ENCODE measurements around the gene NF2.

NF2 gene

DNA sequence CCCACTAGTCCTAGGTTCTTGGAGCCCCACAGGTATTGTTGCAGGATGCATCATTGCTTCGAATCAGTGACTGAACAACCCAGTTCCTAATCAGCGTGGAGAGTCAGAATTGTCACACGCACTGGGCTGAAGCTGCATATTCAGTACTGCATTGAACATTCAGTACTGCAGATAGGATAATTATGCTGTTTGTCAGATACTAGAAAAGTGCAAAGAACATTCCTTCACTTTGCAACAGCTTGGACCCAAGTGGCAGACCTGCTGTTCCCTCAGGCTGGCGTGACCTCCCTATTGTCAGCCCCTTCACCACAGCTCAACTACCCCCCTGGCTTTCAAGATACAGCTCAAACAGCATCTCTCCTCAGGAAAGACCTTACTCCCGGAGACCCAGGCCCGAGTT lies 27.6 kb downstream of the NF2 start:
- no peak for DNase-seq (ENCODE audit: low read depth, low spot score)

GRCh38 chr22:29631725-29632124 lies 28.3 kb downstream of the NF2 start:
- no peak for DNase-seq (ENCODE audit: low read depth, low spot score)

DNA sequence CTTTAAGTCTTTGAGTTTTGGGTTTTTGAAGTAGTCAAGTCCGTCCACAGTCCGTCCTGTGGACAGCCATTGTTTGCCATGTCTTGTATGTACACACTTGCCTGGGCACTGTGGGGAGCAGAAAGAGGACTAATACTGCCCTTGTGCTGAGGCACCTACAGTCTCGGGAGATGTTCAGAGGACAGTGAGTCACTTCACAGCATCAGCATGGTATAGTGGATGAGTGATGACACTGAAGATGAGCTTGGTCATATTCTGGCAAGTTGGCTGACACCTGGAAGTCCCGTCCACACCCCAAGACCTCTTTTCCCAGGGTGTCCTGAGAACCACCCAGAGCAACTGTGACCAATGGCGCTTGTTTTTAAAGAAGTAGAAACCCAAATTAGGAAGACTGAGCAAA lies 29.2 kb downstream of the NF2 start:
- DNase-seq (ENCODE audit: low read depth, low spot score): no peak

DNA sequence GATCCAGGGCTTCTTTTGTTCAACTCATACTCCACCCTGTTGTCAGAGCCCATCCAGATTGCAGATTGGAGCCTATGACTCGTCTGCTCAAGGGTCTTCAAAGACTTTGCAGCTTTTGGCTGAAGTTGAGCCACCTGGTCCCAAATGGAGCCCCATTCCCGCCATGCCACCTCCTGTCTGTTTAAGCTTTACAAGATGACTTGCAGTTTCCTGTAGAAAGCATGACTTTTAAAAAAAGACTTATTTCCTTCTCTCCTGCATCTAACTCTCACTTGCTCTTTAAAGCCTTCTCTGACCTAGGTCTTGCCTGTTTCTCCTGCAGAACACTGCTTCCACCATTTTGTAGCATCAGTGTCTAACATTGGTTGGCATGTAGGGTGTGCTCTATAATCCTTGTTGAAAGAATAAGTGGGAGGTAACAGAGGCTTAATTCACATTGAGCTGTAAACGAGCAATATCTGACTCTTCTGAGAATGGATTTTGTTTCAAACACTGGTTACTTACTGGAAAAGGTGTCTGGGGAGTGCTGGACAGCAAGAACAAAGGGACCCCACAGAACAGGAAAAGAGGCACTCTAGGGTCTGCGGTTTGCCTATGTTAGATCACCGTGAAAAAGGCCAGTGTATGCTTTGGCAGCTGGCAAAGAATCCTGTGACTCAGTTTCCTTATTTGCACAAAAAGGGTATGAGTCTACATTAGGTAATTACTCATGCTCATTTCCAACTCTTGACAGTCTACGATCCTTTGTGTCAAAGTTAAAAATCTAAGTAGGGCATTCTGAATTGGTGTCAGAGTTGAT lies 30.3 kb downstream of the NF2 start:
- no peak for DNase-seq (ENCODE audit: low read depth, low spot score)

DNA sequence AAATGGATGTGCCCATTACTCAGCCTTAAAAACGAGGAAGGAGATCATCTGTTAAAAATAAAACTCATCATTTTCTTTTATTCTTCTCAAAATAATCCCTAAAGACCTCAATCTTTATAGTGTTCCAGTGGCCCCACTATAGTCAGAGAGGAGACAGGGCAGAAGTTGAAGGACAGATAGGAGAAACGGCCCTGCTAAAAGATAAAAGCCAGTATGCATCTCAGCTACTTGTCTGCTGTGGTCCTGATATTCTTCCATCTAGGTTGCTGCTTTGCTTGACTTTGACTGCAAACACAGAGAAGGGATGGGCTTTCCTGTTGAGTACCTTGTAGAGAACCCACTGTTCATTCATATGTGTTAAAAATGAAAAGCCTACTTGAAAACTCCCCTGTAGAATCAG lies 31.4 kb downstream of the NF2 start:
- no peak for DNase-seq (ENCODE audit: low read depth, low spot score)

DNA sequence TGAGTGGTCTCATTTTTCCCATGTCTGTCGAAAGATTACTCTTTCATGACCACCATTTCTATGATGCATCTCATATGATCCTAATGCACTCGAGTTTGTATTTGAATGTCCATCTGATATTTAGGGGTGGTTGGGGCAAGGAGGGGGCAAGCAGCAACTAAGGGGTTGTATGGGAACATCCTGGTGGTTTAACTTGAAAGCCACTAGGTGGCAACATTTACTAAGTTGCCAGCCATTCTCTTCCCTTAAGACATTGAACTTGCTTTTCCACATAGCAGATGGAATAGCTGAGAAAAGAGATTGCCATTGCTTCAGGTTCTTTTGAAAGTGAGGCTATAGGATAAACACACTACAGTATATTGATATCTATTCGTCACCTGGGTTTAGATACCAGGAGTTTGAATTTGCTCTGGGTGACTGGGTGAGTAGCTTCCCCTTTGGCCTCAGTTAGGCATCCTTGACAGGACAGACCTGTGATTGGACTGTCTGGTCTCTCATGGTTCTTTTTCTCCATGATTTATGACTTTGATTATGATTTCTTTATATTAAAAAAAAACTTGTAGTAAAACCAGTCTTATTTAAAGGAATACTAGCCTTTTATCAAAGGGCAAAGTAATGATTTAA lies 32.4 kb downstream of the NF2 start:
- no peak for DNase-seq (ENCODE audit: low read depth, low spot score)

DNA sequence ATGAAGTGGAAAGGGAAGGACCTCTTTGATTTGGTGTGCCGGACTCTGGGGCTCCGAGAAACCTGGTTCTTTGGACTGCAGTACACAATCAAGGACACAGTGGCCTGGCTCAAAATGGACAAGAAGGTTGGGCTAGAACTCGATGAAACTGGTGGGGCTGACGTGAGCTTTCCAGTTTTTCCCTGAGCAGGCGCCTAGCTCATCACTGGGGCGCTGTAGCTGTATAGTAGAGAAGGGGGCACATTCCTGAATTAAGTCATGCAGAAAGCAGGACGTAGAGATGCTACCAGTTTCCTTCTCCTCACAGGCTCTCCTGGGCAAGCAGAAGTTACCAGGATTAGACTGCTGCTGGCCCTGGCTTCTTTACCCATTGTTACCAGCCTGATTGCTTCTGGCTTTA lies 33.3 kb downstream of the NF2 start:
- no peak for DNase-seq (ENCODE audit: low read depth, low spot score)

DNA sequence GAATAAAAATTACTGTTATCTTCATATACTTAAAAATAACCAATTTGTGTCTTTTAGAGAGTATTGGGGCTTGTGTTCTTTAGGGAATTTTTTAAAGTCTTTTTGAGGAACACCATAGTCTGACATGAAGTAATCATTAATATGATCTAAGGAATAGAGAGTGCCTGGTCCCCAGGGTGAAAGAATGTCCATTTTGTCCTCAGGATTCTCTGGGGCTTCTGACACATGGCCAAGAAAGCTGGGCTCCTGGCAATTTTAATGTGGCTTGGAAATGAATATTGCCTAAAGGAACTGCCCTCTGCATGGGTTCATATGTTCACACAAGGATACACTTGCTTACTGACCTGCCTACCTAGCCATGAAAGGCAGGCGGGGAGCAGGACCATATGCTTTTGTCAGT lies 33.7 kb downstream of the NF2 start:
- DNase-seq (ENCODE audit: low read depth, low spot score): no peak

DNA sequence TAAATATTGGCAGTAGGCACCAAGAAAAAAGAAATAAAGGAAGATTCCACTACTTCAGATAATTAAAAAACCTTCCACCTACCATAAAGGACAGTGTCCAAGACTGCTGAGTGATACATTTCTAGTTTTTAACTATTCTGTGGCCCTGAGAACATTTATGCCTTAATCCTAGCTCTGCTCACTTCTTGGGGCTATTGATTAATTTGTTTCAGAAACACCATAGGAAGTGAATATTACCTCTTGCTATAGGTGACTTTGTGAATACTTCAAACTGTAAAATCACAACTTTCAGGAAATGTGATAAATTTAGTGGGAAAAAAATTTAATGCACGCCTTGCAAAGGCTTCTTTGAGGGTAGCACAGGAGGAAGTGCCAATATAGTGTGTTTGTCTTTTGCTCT lies 35.2 kb downstream of the NF2 start:
- no peak for DNase-seq (ENCODE audit: low read depth, low spot score)

DNA sequence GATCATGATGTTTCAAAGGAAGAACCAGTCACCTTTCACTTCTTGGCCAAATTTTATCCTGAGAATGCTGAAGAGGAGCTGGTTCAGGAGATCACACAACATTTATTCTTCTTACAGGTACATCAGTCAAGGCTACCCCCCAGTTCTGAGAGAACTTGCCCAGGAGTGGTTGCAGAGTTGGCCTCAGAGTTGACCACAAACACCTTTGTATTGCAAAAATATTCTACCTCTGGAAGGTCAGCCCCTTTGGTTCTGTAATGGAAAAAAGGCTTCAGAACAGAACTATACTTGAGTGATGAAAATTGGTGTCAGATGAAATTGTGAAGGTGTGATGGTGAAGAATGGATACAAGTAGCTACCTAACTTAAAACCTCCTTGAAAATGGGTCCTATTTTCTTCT lies 35.7 kb downstream of the NF2 start:
- DNase-seq (ENCODE audit: low read depth, low spot score): no peak

GRCh38 chr22:29641042-29641699 lies 37.7 kb downstream of the NF2 start:
- DNase-seq (ENCODE audit: low read depth, low spot score): no peak

GRCh38 chr22:29641700-29642330 lies 38.4 kb downstream of the NF2 start:
- no peak for DNase-seq (ENCODE audit: low read depth, low spot score)

DNA sequence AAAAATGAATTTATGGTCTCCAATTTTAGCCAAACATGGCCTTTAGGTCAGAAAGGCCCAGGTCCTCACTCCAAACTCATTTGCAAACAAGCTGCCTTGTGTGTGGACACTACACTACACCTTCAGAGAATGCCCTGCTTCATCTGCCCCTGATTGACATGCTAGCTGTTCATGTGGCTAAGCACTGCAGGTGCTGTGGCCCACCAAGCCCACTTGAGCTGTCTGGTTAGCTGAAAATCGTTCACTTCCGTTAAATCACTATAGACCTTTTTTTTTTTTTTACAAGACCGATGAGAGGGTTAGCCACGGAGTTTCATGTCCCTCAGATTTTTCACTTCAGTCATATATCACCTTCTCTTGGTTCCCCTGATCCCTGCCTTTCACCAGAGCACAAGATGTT lies 39.3 kb downstream of the NF2 start:
- DNase-seq (ENCODE audit: low read depth, low spot score): no peak

GRCh38 chr22:29647954-29648737 lies 44.7 kb downstream of the NF2 start:
- no peak for DNase-seq (ENCODE audit: low read depth, low spot score)

DNA sequence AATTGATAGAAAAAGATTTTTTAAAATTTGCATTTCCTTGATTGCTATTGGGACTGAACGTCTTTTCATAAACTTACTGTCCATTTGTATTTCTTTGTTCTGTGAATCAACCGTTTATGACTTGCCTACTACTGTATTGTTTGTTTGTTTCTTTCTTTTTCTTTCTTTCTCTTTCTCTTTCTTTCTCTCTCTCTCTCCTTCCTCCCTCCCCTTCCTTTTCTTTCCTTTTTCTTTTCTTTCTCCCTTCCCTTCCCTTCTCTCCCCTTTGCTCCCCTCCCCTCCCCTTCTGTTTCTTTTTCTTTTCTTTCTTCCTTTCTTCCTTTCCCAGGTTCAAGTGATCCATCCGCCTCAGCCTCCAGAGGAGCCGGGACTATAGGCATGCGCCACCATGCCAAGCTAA lies 46.9 kb downstream of the NF2 start:
- no peak for DNase-seq (ENCODE audit: low read depth, low spot score)

DNA sequence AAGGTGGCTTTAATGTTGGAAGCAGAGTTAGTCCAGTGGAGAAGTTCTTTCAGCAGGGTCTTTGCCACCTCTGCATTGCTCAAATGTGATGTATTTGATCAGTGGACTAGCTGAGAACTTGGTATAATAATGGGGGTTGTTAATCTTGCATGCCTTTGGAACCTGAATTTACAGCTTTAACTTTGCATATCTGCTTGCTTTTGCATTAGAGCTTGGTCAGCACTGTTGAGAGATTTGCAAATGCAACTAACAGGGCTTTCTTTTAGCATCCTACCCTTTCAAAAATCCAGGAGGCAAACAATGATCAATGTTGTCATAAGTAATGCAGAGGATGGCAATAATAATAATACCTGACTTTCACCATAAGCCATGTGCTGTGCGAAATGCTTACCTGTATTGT lies 48.2 kb downstream of the NF2 start:
- no peak for DNase-seq (ENCODE audit: low read depth, low spot score)

GRCh38 chr22:29654420-29654819 lies 51.0 kb downstream of the NF2 start:
- no peak for DNase-seq (ENCODE audit: low read depth, low spot score)

GRCh38 chr22:29654882-29655281 lies 51.4 kb downstream of the NF2 start:
- no peak for DNase-seq (ENCODE audit: low read depth, low spot score)

DNA sequence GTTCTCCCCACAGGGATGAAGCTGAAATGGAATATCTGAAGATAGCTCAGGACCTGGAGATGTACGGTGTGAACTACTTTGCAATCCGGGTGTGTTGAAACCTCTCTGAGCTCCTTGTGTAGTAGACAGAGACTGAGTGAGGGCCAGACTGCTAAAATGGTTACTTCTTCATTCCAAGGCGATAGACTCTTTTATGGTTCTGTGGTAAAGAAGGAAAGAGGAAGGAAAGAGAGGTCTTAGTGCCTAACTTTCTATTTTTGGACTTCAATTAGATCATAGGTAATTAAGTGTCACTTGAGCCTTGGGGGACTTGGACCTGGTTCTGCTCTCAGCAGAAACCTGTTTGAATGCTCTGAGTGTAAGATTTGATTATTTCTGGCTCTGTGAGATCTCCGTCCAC lies 54.7 kb downstream of the NF2 start:
- DNase-seq (ENCODE audit: low read depth, low spot score): no peak

GRCh38 chr22:29660021-29660420 lies 56.6 kb downstream of the NF2 start:
- no peak for DNase-seq (ENCODE audit: low read depth, low spot score)

DNA sequence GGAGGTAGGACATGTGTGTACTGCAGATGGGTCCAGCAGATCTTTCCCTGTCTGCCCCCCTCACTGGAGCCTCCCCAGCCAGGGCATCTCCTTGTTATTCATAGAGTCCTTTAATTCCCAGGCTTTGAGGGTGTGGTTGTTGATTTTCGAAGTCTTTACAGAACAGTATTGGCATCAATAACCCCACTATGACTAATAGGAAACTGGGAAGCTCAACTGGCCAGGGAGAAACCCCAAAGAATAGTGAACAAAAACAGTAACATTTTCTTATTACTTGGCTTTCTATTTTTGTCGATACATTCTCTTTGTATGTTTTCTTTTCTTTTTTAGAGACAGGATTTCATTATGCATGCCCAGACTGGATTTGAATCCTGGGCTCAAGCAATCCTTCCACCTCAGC lies 57.9 kb downstream of the NF2 start:
- no peak for DNase-seq (ENCODE audit: low read depth, low spot score)

All from ELF-1 (cell line).